ENCODE results near the gene PGLYRP4.

The PGLYRP4 gene

DNA sequence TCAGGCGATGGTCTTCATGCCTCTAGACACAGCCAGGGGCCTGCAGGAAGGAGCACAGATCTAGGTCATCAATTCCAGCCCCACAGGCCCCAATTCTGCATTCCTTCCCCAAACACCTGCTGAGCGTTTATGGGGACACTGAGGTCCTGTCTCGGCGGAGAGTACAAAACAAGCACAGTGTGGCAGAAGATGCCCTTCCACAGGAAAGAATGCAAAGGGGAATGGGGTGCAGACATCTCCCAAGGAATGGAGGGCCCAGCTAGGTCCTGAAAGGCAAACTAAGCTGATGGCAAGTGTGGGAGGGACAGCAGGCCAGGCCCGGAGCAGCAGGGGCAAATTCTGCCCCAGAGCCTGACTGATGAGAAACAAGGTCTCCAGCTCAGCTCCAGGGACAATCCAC is 45.8 kb upstream of the PGLYRP4 start:
- Histone ChIP-seq H4K20me1 (ENCODE audit: control insufficient read depth, insufficient read depth, low read depth, low read length) (no peaks in the 10 kb centered on the region), H3K36me3 (ENCODE audit: control insufficient read depth, low read length) (no peaks in the 10 kb centered on the region), H3F3A (ENCODE audit: control insufficient read depth, insufficient read depth) (no peaks in the 10 kb centered on the region), H3K4me3 (ENCODE audit: low read length) (no peak overlapping the region), H3K9me3 (ENCODE audit: control insufficient read depth, insufficient read depth, low read length) (no peaks in the 10 kb centered on the region), H3K79me2 (ENCODE audit: control insufficient read depth, low read length) (no peaks in the 10 kb centered on the region), H3K4me2 (ENCODE audit: low read length) (no peak overlapping the region), H3K9me2 (replicated peaks; ENCODE audit: control insufficient read depth, low read length) (no peaks in the 10 kb centered on the region), H3K4me1 (ENCODE audit: control insufficient read depth, low read length) (no peaks in the 10 kb centered on the region), H3K27me3 (ENCODE audit: control insufficient read depth, low read length) (no peaks in the 10 kb centered on the region), H3K27ac (ENCODE audit: low read depth, low read length) (no peak overlapping the region)
- no peak for TF ChIP-seq EZH2phosphoT487 (IDR thresholded peaks at IDR 0.05; ENCODE audit: borderline replicate concordance, low read length)
- TF ChIP-seq, protein P1, sequence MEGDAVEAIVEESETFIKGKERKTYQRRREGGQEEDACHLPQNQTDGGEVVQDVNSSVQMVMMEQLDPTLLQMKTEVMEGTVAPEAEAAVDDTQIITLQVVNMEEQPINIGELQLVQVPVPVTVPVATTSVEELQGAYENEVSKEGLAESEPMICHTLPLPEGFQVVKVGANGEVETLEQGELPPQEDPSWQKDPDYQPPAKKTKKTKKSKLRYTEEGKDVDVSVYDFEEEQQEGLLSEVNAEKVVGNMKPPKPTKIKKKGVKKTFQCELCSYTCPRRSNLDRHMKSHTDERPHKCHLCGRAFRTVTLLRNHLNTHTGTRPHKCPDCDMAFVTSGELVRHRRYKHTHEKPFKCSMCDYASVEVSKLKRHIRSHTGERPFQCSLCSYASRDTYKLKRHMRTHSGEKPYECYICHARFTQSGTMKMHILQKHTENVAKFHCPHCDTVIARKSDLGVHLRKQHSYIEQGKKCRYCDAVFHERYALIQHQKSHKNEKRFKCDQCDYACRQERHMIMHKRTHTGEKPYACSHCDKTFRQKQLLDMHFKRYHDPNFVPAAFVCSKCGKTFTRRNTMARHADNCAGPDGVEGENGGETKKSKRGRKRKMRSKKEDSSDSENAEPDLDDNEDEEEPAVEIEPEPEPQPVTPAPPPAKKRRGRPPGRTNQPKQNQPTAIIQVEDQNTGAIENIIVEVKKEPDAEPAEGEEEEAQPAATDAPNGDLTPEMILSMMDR (IDR thresholded peaks at IDR 0.05; ENCODE audit: low read depth, low read length, poor library complexity, severe bottlenecking), result no peak

DNA sequence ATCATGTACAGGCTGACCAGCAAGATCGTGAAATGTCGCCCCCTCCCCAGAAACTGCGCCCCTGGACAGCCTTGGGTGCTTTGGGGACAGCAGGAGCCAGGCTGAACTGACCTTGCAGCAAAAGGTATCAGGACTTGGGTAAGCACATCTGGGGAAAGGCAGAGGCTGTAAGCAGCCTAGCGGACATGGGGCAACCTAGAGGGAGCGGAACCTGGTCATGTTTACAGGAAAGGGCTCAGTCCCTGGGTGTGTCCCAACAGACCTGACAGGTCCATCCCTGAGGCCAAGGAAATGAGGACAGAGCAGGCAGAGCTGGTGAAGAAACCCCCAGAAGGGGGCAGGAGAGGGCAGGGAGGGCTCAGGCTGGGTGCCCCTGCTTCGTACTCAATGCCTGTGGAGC is 45.3 kb upstream of the PGLYRP4 start:
- no peak overlapping the region for H3K4me2 ChIP-seq (ENCODE audit: low read length)
- H3K27ac ChIP-seq (ENCODE audit: low read depth, low read length), result no peak overlapping the region
- no peaks in the 10 kb centered on the region for H4K20me1 ChIP-seq (ENCODE audit: control insufficient read depth, insufficient read depth, low read depth, low read length)
- no peak for TF ChIP-seq EZH2phosphoT487 (IDR thresholded peaks at IDR 0.05; ENCODE audit: borderline replicate concordance, low read length)
- TF ChIP-seq, protein P1 (IDR thresholded peaks at IDR 0.05; ENCODE audit: low read depth, low read length, poor library complexity, severe bottlenecking), result no peak
- H3K4me1 ChIP-seq (ENCODE audit: control insufficient read depth, low read length), result no peaks in the 10 kb centered on the region
- no peaks in the 10 kb centered on the region for H3K79me2 ChIP-seq (ENCODE audit: control insufficient read depth, low read length)
- no peaks in the 10 kb centered on the region for H3F3A ChIP-seq (ENCODE audit: control insufficient read depth, insufficient read depth)
- no peaks in the 10 kb centered on the region for H3K9me2 ChIP-seq (replicated peaks; ENCODE audit: control insufficient read depth, low read length)
- no peaks in the 10 kb centered on the region for H3K36me3 ChIP-seq (ENCODE audit: control insufficient read depth, low read length)
- H3K9me3 ChIP-seq (ENCODE audit: control insufficient read depth, insufficient read depth, low read length), result no peaks in the 10 kb centered on the region
- no peaks in the 10 kb centered on the region for H3K27me3 ChIP-seq (ENCODE audit: control insufficient read depth, low read length)
- H3K4me3 ChIP-seq (ENCODE audit: low read length), result no peak overlapping the region

DNA sequence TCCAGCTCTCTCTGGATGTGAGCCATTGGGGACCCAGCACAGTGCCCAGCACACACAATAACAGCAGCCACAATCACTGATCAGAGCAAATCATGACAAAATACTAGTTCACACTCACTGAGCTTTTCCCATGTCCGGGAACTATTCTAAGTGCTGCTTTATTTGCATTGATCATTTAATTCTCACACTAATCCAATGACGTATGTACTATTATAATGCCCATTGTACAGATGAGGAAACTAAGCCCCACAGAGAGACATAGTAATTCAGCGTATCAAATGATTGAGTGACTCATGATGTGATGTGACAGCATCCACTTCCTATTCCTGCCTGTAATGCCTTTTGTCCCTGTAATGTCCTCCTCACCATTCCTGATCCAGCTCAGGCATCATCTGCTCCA is 44.2 kb upstream of the PGLYRP4 start:
- H3F3A ChIP-seq (ENCODE audit: control insufficient read depth, insufficient read depth), result no peaks in the 10 kb centered on the region
- no peaks in the 10 kb centered on the region for H3K79me2 ChIP-seq (ENCODE audit: control insufficient read depth, low read length)
- H3K36me3 ChIP-seq (ENCODE audit: control insufficient read depth, low read length), result no peaks in the 10 kb centered on the region
- no peaks in the 10 kb centered on the region for H3K4me1 ChIP-seq (ENCODE audit: control insufficient read depth, low read length)
- no peaks in the 10 kb centered on the region for H4K20me1 ChIP-seq (ENCODE audit: control insufficient read depth, insufficient read depth, low read depth, low read length)
- TF ChIP-seq, protein P1 (IDR thresholded peaks at IDR 0.05; ENCODE audit: low read depth, low read length, poor library complexity, severe bottlenecking), result no peak
- TF ChIP-seq EZH2phosphoT487 (IDR thresholded peaks at IDR 0.05; ENCODE audit: borderline replicate concordance, low read length), result no peak
- no peak overlapping the region for H3K4me2 ChIP-seq (ENCODE audit: low read length)
- H3K27ac ChIP-seq (ENCODE audit: low read depth, low read length), result no peak overlapping the region
- H3K9me3 ChIP-seq (ENCODE audit: control insufficient read depth, insufficient read depth, low read length), result no peaks in the 10 kb centered on the region
- H3K27me3 ChIP-seq (ENCODE audit: control insufficient read depth, low read length), result no peaks in the 10 kb centered on the region
- H3K4me3 ChIP-seq (ENCODE audit: low read length), result no peak overlapping the region
- no peaks in the 10 kb centered on the region for H3K9me2 ChIP-seq (replicated peaks; ENCODE audit: control insufficient read depth, low read length)

DNA sequence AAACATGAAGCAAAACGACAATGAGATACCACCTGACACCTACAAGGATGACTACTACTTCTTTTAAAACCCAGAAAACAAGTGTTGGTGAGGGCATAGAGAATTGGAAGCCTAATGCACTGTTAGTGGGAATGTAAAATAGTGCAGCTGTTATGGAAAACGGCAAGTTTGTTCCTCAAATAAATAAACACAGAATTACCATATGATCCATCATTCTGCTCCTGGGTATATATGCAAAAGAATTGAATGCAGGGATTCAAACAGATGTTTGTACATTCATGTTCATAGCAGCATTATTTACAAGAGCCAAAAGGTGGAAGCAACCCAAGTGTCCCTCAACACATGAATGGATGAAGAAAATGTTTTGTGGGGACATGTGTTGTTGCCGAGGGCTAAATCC is 43.6 kb upstream of the PGLYRP4 start:
- H3K79me2 ChIP-seq (ENCODE audit: control insufficient read depth, low read length), result no peaks in the 10 kb centered on the region
- no peaks in the 10 kb centered on the region for H3K4me1 ChIP-seq (ENCODE audit: control insufficient read depth, low read length)
- H3K36me3 ChIP-seq (ENCODE audit: control insufficient read depth, low read length), result no peaks in the 10 kb centered on the region
- H4K20me1 ChIP-seq (ENCODE audit: control insufficient read depth, insufficient read depth, low read depth, low read length), result no peaks in the 10 kb centered on the region
- TF ChIP-seq, protein P1 (IDR thresholded peaks at IDR 0.05; ENCODE audit: low read depth, low read length, poor library complexity, severe bottlenecking), result no peak
- TF ChIP-seq EZH2phosphoT487 (IDR thresholded peaks at IDR 0.05; ENCODE audit: borderline replicate concordance, low read length), result no peak
- H3K9me2 ChIP-seq (replicated peaks; ENCODE audit: control insufficient read depth, low read length), result no peaks in the 10 kb centered on the region
- peaks cover 2% of the 10 kb centered on the region; the same call in 1 of the 2 replicates for H3K27me3 ChIP-seq (ENCODE audit: control insufficient read depth, low read length)
- no peaks in the 10 kb centered on the region for H3F3A ChIP-seq (ENCODE audit: control insufficient read depth, insufficient read depth)
- H3K27ac ChIP-seq (ENCODE audit: low read depth, low read length), result no peak overlapping the region
- H3K4me2 ChIP-seq (ENCODE audit: low read length), result no peak overlapping the region
- no peak overlapping the region for H3K4me3 ChIP-seq (ENCODE audit: low read length)
- H3K9me3 ChIP-seq (ENCODE audit: control insufficient read depth, insufficient read depth, low read length), result no peaks in the 10 kb centered on the region

Measured in DOHH2 (cell line).